Prostate gland (tissue), 2 donors: ENCODE data around the gene NFKB1.

Source experiments
- POLR2A ChIP-seq: fragments of 450-650 bp; IDR thresholded peaks from one replicate; pipeline ENCODE4 v1.6.1; 2016; ENCODE audit warnings: antibody characterized with exemption, mild to moderate bottlenecking
- POLR2AphosphoS5 ChIP-seq: sonication (generic); formaldehyde crosslinking; IDR thresholded peaks from one replicate; pipeline ENCODE4 v1.6.1; 2017; ENCODE audit warnings: antibody characterized with exemption
- TF ChIP-seq, protein P1 (sequence below), 4 experiments: fragments of 200-600 bp in 2 of 4; fragments of 450-650 bp in 2 of 4; sonication (generic) in 2 of 4; IDR thresholded peaks; 1 replicate in 3 of 4; 2 replicates in 1 of 4; pipeline ENCODE4 v1.5.1; 2016 to 2019; ENCODE audit warnings: antibody characterized with exemption in 4 of 4, mild to moderate bottlenecking in 2 of 4, moderate library complexity in 2 of 4

GRCh38 chr4:102494603-102495002 is 6.6 kb upstream of the NFKB1 start:
- TF ChIP-seq, protein P1, sequence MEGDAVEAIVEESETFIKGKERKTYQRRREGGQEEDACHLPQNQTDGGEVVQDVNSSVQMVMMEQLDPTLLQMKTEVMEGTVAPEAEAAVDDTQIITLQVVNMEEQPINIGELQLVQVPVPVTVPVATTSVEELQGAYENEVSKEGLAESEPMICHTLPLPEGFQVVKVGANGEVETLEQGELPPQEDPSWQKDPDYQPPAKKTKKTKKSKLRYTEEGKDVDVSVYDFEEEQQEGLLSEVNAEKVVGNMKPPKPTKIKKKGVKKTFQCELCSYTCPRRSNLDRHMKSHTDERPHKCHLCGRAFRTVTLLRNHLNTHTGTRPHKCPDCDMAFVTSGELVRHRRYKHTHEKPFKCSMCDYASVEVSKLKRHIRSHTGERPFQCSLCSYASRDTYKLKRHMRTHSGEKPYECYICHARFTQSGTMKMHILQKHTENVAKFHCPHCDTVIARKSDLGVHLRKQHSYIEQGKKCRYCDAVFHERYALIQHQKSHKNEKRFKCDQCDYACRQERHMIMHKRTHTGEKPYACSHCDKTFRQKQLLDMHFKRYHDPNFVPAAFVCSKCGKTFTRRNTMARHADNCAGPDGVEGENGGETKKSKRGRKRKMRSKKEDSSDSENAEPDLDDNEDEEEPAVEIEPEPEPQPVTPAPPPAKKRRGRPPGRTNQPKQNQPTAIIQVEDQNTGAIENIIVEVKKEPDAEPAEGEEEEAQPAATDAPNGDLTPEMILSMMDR (IDR thresholded peaks at IDR 0.05), result no peak
- no peak for TF ChIP-seq POLR2A
- no peak for TF ChIP-seq POLR2AphosphoS5
